ENCODE data around the gene CFAP65.

Gene CFAP65

DNA sequence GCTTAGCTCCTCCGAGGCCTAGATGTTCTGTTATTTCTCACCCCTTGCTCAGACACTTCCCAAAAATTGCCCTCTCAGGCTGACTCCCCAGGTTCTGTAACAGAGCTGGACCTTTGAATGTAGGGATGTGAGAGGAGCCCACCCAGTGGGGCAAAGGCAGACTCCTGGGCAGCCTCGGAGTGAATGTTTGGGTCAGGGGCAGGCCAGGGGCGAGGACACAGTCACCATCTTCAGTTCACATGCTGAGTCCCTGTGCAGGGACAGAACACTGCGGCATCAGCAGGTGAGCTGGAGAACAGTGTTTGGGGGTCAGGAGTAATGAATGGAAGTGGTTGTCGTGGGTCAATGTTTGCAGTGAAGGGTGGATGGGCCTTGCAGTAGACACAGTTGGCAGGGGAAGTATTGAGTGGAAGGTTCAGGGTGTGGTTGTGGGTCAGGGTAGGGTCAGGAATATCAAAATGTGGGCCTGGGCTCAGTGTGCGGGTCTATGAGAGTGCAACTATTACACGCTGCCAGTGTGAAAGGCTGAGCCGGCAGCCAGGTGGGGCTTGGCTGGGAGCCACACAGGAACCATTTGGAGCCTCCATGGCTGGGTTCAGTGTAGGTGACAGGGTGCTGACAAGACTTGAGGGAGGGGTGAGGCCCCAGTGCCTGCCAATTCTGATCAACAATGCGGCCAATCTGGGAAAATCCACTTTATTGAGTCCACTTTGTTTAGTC is 15.0 kb upstream of the CFAP65 start:
- DNase-seq = no peak
- Mint-ChIP-seq H3K27me3 (peaks cover 50 to 81% of the 10 kb centered on the region in 2 donors), H3K9me3 (no peaks in the 10 kb centered on the region), H3K36me3 (no peaks in the 10 kb centered on the region), H3K27ac (no peak overlapping the region), H3K4me3 (no peak overlapping the region), H3K4me1 (peaks cover 18 to 39% of the 10 kb centered on the region in 2 donors)
- ATAC-seq (replicated peaks) = no peak

DNA sequence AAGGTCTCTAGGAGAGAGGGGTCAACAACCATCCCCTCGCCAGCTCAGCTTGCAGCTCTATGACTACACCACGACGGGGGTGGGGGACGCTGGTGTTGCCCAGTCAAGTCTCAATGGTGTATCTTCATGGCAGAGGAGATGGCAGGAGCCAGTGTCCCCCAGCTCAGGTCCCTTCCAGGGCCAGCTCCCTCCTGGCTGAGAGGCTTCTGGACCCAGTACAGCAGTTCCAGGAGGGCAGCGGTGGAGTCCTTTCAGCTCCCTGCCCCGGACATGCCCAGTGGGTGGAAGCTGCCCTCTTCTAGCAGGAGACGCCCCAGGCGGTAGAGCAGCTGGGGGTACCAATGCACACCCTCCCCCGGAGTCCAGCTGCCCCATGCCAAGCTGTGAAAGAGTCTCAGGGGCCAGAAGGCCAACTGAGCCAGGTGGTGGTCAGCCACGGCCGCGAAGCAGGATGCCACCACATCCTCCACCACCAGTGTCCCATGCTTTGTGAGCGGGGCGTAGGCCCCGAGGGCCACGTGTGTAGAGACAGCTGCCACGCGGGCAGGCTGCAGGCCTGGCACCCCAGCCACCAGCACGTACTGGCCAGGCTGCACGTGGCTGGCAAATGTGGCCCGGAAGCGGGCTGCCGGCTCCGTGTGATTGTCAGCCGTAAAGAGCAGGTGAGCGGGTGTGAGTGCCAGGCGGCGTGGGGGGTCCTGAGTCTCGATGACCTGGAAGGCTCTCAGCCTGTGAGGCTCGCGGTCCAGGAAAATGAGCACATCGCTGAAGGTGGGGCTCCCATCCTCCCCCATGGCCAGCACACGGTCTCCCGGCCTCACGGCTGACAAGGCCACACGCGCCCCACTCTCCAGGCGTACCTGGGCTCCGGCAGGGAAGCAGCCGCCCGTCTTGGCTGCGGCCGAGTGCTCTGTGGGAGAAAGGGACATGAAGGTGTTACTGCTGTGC is 13.9 kb upstream of the CFAP65 start:
- H3K36me3 Mint-ChIP-seq = no peaks in the 10 kb centered on the region
- no peaks in the 10 kb centered on the region for H3K9me3 Mint-ChIP-seq
- peak overlapping the region; percentile 25 for H3K27ac Mint-ChIP-seq
- H3K27me3 Mint-ChIP-seq = peaks cover 59 to 87% of the 10 kb centered on the region in 2 donors
- ATAC-seq (replicated peaks) (no peak), DNase-seq (no peak)
- H3K4me3 Mint-ChIP-seq = no peak overlapping the region
- H3K4me1 Mint-ChIP-seq = peaks cover 16 to 34% of the 10 kb centered on the region in 2 donors

DNA sequence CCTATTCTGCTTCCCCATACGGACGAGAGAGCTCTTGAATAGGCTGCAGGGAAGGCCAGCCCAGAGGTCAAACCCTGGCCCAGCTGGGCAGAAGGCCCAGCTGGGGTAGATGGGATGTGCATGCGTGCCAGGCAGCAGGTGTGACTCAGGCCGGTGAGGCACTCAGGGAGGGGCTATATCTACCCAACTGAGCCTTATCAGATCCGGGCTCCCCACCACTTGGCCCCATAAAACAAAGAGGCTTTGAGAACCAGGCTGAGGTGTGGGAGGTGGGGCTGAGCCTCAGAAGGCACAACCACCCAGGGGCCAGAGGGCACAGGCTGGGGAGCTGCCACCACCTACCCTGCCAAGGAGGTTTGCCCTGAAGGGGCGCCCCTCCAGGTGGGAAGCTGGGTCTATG is 8.0 kb upstream of the CFAP65 start:
- ATAC-seq (replicated peaks) = no peak

DNA sequence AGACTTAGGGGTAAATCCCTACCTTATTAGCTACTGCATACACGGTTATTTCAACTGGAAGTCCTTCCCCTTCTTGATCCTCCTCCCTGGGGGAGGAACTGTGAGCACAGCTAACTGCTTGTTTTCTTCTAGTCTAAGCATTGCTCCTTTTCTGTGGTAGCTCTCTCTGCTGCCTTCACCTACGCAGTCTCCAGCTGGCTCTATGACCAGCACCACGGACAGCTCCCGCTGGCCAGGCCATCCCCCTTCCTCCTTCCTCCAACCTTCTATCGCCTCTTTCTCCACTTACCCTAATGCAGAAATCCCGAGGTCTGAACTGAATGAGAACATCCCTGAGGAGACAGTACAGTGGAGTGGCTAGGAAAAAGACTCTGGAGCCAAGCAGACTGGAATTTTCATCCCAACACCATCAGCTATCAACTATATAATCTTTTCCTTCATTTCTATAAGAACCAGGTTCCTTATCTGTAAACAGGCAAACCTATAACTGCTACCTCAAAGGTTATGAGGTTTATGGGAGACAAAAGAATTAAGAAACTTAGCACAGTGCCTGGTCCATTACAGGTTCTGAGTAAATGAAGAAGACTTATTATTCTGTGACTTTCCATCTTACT is 4.7 kb upstream of the CFAP65 start:
- DNase-seq (no peak), ATAC-seq (replicated peaks) (peak; percentile 33 to 38)
- H3K4me3 Mint-ChIP-seq = no peak overlapping the region
- peaks cover 3 to 5% of the 10 kb centered on the region in 2 donors for H3K4me1 Mint-ChIP-seq
- H3K27me3 Mint-ChIP-seq = peaks cover 73 to 89% of the 10 kb centered on the region in 2 donors
- no peak overlapping the region for H3K27ac Mint-ChIP-seq
- no peaks in the 10 kb centered on the region for H3K36me3 Mint-ChIP-seq
- no peaks in the 10 kb centered on the region for H3K9me3 Mint-ChIP-seq

More for the DNA sequence above, 8.0 kb upstream of the CFAP65 start:
- DNase-seq = no peak
- Mint-ChIP-seq H3K4me1 (no peaks in the 10 kb centered on the region), H3K36me3 (no peaks in the 10 kb centered on the region), H3K27ac (no peak overlapping the region), H3K27me3 (peaks cover 56 to 75% of the 10 kb centered on the region in 2 donors), H3K9me3 (no peaks in the 10 kb centered on the region), H3K4me3 (no peak overlapping the region)

DNA sequence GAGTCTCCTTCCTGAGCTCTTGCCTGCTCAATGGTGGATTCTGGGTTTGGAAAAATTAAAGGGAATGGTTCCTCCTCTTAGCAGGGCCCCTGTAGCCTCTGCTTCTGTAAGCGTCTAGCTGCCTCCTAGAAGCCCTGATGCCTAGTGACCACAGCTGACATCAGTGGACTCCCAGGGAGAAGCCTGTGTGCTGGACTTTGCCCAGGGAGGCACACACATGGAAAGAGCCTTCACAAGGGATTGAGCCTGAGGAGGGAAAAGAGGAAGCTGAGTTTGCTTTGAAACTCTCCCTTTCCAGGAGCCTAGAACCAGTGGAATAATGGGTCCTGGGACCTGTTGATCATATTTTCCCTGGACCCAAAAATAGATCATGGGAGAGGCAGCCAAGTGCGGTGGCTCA is 1.4 kb upstream of the CFAP65 start:
- Mint-ChIP-seq H3K36me3 (no peaks in the 10 kb centered on the region), H3K27ac (no peak overlapping the region), H3K9me3 (no peaks in the 10 kb centered on the region), H3K27me3 (peaks cover 64 to 82% of the 10 kb centered on the region in 2 donors), H3K4me3 (no peak overlapping the region), H3K4me1 (peaks cover 4 to 9% of the 10 kb centered on the region in 2 donors)
- ATAC-seq (replicated peaks) (no peak), DNase-seq (no peak)

DNA sequence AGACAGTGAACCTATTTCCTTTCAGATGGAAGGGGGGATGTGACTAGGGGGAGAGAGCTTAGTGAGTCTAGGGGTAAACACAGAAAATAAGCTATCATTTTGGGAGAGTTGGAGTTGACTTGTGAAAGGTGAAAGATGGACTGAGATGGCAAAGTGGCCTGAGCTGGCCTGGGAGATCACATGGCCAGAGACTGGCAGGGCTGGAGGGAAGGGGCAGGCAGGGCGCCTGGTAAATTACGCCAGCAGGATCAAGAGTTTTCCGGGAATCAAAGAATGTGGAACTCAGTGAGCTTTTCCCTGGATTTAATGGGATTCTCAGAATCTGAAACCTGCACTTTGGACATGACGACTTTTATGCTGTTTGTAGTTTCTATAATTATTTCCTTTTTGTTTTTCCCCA is 841 bp upstream of the CFAP65 start:
- peaks cover 64 to 82% of the 10 kb centered on the region in 2 donors for H3K27me3 Mint-ChIP-seq
- H3K4me3 Mint-ChIP-seq = no peak overlapping the region
- H3K9me3 Mint-ChIP-seq = no peaks in the 10 kb centered on the region
- ATAC-seq (replicated peaks) (no peak), DNase-seq (no peak)
- no peak overlapping the region for H3K27ac Mint-ChIP-seq
- H3K36me3 Mint-ChIP-seq = no peaks in the 10 kb centered on the region
- peaks cover 4 to 9% of the 10 kb centered on the region in 2 donors for H3K4me1 Mint-ChIP-seq

DNA sequence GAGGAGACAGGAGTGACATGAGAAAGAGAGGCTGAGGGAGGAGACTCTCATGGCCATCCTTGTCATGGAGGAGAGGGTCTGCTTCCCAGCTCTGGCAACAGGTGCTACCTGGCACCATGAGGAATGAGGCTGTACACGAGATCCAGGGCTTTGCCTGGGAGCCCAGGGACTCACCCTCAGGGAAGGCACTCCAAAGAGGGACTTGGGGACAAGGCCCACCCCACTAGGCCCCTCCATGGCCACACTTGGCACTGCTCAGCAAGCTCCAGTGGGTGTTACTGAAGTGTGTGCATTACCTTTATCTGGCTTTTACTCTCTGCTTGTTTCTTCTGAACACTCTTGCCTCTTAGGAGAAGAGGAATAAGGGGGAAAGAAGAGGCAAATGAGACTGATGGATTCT is 2.7 kb downstream of the CFAP65 start:
- DNase-seq (no peak), ATAC-seq (replicated peaks) (no peak)
- no peak overlapping the region for H3K27ac Mint-ChIP-seq
- H3K4me1 Mint-ChIP-seq = peaks cover 4 to 9% of the 10 kb centered on the region in 2 donors
- H3K9me3 Mint-ChIP-seq = no peaks in the 10 kb centered on the region
- peaks cover 71 to 90% of the 10 kb centered on the region in 2 donors for H3K27me3 Mint-ChIP-seq
- H3K4me3 Mint-ChIP-seq = no peak overlapping the region
- H3K36me3 Mint-ChIP-seq = no peaks in the 10 kb centered on the region

DNA sequence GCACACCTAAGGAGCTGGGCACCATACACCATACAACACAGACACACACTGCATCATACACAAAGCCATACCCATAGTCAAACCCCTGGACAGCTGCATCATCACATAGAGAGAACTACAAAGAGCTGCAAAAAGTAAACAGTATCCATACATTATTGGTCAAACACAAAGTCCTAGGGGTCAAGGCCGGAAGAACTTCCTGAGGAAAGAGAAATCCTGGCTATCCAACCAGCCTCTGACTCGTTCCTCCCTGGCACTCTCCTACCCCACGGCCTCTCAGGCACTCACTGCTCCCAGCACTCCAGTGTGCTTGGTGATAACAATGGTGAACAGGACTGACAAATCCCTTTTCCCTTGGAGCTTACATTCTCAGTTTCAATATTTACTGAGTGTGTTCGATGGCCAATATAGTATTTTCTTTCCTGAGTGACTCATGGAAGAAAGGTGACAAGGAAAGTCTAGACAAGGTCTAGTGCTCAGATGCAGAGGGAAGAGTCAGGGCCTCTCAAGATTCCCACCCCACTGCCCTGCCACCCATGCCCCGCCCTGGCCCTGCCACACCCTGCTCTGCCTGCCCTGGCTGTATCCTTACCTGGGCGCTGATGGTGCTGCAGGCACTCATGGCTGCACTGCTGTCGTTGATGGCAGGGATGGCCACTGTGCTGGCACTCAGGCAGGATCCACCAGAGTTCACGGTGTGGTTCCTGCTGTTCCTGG is 3.4 kb downstream of the CFAP65 start:
- no peaks in the 10 kb centered on the region for H3K9me3 Mint-ChIP-seq
- peaks cover 4 to 9% of the 10 kb centered on the region in 2 donors for H3K4me1 Mint-ChIP-seq
- H3K27me3 Mint-ChIP-seq = peaks cover 69 to 90% of the 10 kb centered on the region in 2 donors
- no peak for ATAC-seq (replicated peaks)
- no peaks in the 10 kb centered on the region for H3K36me3 Mint-ChIP-seq
- DNase-seq = no peak
- H3K27ac Mint-ChIP-seq = no peak overlapping the region
- H3K4me3 Mint-ChIP-seq = no peak overlapping the region

DNA sequence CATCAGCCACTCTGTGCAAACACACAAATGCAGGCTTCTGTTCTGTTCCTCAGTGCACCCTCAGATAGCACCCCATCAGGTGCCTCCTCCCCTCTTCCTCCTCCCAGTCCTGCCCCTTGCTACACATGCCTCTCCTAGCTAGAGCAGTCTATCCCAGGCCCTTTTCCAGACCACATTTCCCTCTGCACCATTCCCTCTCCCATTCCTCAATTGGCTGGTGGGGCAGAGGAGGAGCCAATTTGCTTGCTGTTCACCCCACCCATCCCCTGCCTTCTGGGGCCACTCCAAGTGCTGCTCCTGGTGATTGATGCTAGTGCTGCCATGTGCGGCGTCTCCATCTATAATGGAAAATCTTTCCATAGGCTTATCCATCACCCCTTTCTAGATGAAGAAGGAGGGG is 5.4 kb downstream of the CFAP65 start:
- Mint-ChIP-seq H3K36me3 (no peaks in the 10 kb centered on the region), H3K4me3 (no peak overlapping the region), H3K4me1 (peaks cover 0 to 2% of the 10 kb centered on the region in 2 donors), H3K27me3 (peaks cover 65 to 86% of the 10 kb centered on the region in 2 donors), H3K9me3 (no peaks in the 10 kb centered on the region), H3K27ac (no peak overlapping the region)
- ATAC-seq (replicated peaks) (no peak), DNase-seq (no peak)

DNA sequence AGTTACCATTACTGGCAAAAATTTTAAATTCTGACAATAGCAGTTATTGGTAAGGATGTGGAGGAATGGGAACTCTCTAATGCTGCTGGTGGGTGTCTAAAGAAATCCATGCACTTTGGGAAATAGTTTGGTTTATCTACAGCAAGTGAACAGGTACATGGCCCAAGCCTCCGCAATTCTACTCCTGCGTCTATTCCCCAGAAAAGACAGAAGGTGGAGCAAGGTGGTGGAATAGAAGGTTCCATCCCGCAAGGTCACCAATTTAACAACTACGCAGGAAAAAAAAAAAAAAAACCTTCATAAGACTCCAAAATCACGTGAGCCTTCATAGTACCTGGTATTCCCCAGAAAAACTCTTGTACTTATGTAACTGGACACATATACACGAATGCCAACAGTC is 6.5 kb downstream of the CFAP65 start:
- H3K4me1 Mint-ChIP-seq = peaks cover under 1 to 2% of the 10 kb centered on the region in 2 donors
- H3K27me3 Mint-ChIP-seq = peaks cover 63 to 84% of the 10 kb centered on the region in 2 donors
- DNase-seq (no peak), ATAC-seq (replicated peaks) (no peak)
- no peaks in the 10 kb centered on the region for H3K9me3 Mint-ChIP-seq
- no peak overlapping the region for H3K27ac Mint-ChIP-seq
- H3K36me3 Mint-ChIP-seq = no peaks in the 10 kb centered on the region
- H3K4me3 Mint-ChIP-seq = no peak overlapping the region

DNA sequence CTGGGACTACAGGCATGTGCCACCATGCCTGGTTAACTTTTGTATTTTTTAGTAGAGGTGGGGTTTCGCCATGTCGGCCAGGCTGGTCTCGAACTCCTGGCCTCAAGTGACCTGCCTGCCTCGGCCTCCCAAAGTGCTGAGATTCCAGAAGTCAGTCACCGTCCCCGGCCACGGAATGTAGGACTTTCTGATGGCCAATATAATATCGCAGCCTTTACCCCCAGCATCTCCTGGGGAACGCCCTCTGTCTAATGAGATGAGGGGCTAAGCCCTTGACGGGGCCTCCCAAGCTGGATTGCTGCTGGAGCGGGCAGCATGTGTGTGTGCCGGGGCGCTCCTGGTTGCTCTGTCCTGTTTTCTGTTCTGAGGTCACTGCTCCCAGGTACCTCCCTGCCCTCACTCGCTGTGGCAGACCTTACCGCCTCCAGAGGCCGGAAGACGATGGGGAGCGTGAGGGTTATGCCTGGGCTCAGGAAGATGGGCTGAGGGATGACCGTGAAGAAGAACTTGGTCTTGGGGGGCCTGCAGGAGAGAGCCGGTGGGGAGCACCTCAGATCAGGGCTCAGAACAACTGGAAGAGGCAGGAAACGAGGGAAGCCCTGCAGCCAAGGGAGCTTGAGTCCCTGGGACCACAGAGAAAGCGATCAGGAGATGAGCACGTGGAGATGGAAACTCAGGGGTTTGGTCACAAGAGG is 9.1 kb downstream of the CFAP65 start:
- H3K27me3 Mint-ChIP-seq = peaks cover 52 to 79% of the 10 kb centered on the region in 2 donors
- H3K36me3 Mint-ChIP-seq = no peaks in the 10 kb centered on the region
- H3K4me1 Mint-ChIP-seq = peaks cover 1 to 5% of the 10 kb centered on the region in 2 donors
- H3K4me3 Mint-ChIP-seq = no peak overlapping the region
- DNase-seq (no peak), ATAC-seq (replicated peaks) (no peak)
- H3K27ac Mint-ChIP-seq = no peak overlapping the region
- H3K9me3 Mint-ChIP-seq = no peaks in the 10 kb centered on the region

DNA sequence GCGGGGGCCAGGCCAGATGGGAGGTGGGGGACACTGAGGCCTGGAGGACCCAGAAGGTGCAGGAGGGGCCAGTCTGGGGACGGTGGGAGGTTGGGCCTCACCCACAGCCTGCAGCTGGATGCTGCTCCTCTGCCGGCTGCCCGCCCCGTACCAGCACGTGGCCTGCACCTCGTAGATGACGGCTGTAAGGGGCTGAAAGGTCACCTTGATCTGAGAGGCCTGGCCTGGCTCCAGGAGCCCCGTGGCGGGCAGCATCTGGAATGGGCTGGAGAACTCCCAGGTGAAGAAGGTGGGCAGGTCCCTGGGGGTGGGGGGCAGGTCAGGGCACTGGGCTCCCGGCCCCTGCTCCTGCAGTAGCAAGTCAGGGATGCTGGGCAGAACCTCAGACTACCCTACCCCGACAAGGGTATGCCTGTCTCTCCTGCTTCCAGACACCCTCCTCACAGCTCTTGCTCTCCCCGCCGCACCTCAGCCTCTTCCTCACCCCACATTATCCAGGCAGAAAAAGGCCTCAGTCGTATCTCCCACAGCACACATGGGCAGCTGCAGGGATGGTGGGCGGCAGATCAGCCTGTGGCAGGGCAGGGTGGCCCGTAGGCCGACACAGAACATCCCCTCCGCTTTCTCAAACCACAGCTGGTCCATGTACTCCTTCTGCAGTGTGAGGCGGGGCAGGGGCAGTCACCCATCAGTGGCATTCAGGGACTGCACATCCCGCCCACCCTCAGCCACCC is 10.1 kb downstream of the CFAP65 start:
- Mint-ChIP-seq H3K4me1 (peaks cover 1 to 5% of the 10 kb centered on the region in 2 donors), H3K27me3 (peaks cover 47 to 78% of the 10 kb centered on the region in 2 donors), H3K27ac (no peak overlapping the region), H3K9me3 (no peaks in the 10 kb centered on the region), H3K36me3 (no peaks in the 10 kb centered on the region), H3K4me3 (no peak overlapping the region)
- no peak for ATAC-seq (replicated peaks)
- DNase-seq = no peak
